ENCODE data around the gene NLGN1. TPM values are rescaled to one million over a fixed set of nuclear protein-coding genes. Genes with fewer than 3 reads are reported as not detected.

NLGN1 gene
- polyA plus RNA-seq, 2 of the 4 experiments (the other 2 are of a cell fraction): not detected

DNA sequence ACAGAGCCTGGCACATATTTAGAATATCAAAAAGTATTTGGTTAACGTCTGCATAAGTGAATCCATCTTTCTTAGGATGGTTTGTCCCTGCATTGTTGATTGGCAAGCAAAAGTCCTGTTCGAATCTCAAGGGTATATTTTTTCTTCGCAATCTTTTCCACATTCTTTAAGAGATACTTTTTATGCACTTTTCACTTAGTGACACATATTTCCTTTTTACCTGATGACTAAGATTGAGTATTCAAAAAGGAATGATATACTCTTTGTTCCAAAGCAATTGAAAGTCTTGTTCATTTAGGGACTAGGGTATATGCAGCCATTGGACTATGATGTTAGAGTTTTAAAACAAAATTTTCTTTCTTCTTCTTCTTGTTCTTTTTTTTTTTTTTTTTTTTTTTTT is 349.9 kb downstream of the NLGN1 start:
- ChIA-PET POLR2A (no interaction called here), CTCF (no interaction called here)
- Histone ChIP-seq H3K4me2 (no peak overlapping the region), H3K9me3 (no peaks in the 10 kb centered on the region), H3K4me1 (no peaks in the 10 kb centered on the region), H3K27ac (no peak overlapping the region), H3K4me3 (no peak overlapping the region)
- FAIRE-seq: no peak
- no peak for ATAC-seq
- 35% methylated on average over 3 of the region's 3 CpGs for WGBS (ENCODE audit: missing lambda C conversion rate)
- TF ChIP-seq, protein P1, sequence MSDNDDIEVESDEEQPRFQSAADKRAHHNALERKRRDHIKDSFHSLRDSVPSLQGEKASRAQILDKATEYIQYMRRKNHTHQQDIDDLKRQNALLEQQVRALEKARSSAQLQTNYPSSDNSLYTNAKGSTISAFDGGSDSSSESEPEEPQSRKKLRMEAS (IDR thresholded peaks at IDR 0.05): no peak
- TF ChIP-seq E2F6 (IDR thresholded peaks at IDR 0.05; ENCODE audit: borderline replicate concordance, low read depth) (no peak), NFE2L2 (conservative IDR thresholded peaks at IDR 0.05; ENCODE audit: low read length) (no peak)
- DNase-seq (ENCODE audit: low read depth in 1 of 2, low spot score in 1 of 2): no peak

- H3K9me3 ChIP-seq: no peaks in the 10 kb centered on the region
- no peak overlapping the region for H3K4me3 ChIP-seq
- WGBS (ENCODE audit: missing lambda C conversion rate): 39% methylated on average over 1 of the region's 1 CpG
- DNase-seq (ENCODE audit: low read depth in 1 of 2, low spot score in 1 of 2) (no peak), FAIRE-seq (no peak), ATAC-seq (no peak)
- no peak overlapping the region for H3K4me2 ChIP-seq
- CTCF ChIA-PET: no interaction called here
- POLR2A ChIA-PET: no interaction called here
- no peak overlapping the region for H3K27ac ChIP-seq
- TF ChIP-seq MYC (IDR thresholded peaks at IDR 0.05; ENCODE audit: borderline replicate concordance, low read length) (no peak), ZC3H11A (IDR thresholded peaks at IDR 0.05) (no peak), EHF (CRISPR knock-in tag; IDR thresholded peaks at IDR 0.05) (no peak), CBX8 (IDR thresholded peaks at IDR 0.05) (no peak), HOXA7 (CRISPR knock-in tag; IDR thresholded peaks at IDR 0.05) (no peak), SMC3 (IDR thresholded peaks at IDR 0.05) (no peak), NR3C1 (IDR thresholded peaks at IDR 0.05) (no peak), ZSCAN20 (CRISPR knock-in tag; IDR thresholded peaks at IDR 0.05) (no peak), ATOH8 (CRISPR knock-in tag; IDR thresholded peaks at IDR 0.05; ENCODE audit: low read depth) (no peak)
- TF ChIP-seq, protein P2, sequence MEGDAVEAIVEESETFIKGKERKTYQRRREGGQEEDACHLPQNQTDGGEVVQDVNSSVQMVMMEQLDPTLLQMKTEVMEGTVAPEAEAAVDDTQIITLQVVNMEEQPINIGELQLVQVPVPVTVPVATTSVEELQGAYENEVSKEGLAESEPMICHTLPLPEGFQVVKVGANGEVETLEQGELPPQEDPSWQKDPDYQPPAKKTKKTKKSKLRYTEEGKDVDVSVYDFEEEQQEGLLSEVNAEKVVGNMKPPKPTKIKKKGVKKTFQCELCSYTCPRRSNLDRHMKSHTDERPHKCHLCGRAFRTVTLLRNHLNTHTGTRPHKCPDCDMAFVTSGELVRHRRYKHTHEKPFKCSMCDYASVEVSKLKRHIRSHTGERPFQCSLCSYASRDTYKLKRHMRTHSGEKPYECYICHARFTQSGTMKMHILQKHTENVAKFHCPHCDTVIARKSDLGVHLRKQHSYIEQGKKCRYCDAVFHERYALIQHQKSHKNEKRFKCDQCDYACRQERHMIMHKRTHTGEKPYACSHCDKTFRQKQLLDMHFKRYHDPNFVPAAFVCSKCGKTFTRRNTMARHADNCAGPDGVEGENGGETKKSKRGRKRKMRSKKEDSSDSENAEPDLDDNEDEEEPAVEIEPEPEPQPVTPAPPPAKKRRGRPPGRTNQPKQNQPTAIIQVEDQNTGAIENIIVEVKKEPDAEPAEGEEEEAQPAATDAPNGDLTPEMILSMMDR (IDR thresholded peaks at IDR 0.05): no peak
- H3K4me1 ChIP-seq: no peaks in the 10 kb centered on the region
Measured at GRCh38 chr3:173748105-173748504, 350.6 kb downstream of the NLGN1 start.

GRCh38 chr3:173750095-173750494 is 352.6 kb downstream of the NLGN1 start:
- WGBS (ENCODE audit: missing lambda C conversion rate): 0% methylated on average over 2 of the region's 2 CpGs
- DNase-seq (ENCODE audit: low read depth in 1 of 2, low spot score in 1 of 2) (no peak), ATAC-seq (no peak), FAIRE-seq (no peak)
- Histone ChIP-seq H3K4me1 (no peaks in the 10 kb centered on the region), H3K4me3 (no peak overlapping the region), H3K4me2 (no peak overlapping the region), H3K9me3 (no peaks in the 10 kb centered on the region), H3K27ac (no peak overlapping the region)
- TF ChIP-seq POLR2A (IDR thresholded peaks at IDR 0.05; ENCODE audit: low read length): no peak
- no peak for TF ChIP-seq KDM5A (IDR thresholded peaks at IDR 0.05)
- no peak for TF ChIP-seq FOSB (CRISPR knock-in tag; IDR thresholded peaks at IDR 0.05)
- no peak for TF ChIP-seq HES2 (IDR thresholded peaks at IDR 0.05)
- TF ChIP-seq ZNF302 (CRISPR knock-in tag; IDR thresholded peaks at IDR 0.05): no peak
- TF ChIP-seq SREBF2 (IDR thresholded peaks at IDR 0.05): no peak
- TF ChIP-seq MAZ (IDR thresholded peaks at IDR 0.05; ENCODE audit: borderline replicate concordance, low read depth, low read length): no peak
- TF ChIP-seq TP53 (CRISPR knock-in tag; IDR thresholded peaks at IDR 0.05): no peak
- TF ChIP-seq ZSCAN20 (CRISPR knock-in tag; IDR thresholded peaks at IDR 0.05): no peak
- POLR2A ChIA-PET: no interaction called here
- CTCF ChIA-PET: no interaction called here
